Thyroid gland (tissue), 4 donors: ENCODE measurements around the gene STOML2.

Source experiments
- CTCF ChIP-seq, 6 experiments: fragments of 200-600 bp in 3 of 6; fragments of 450-650 bp in 3 of 6; sonication (generic) in 3 of 6; IDR thresholded peaks; one replicate each; pipeline ENCODE4 v1.5.1; 2016 to 2019; ENCODE audit warnings: antibody characterized with exemption in 6 of 6, mild to moderate bottlenecking in 2 of 6, inconsistent platforms in 1 of 6, moderate library complexity in 1 of 6
- POLR2A ChIP-seq, 2 donors: fragments of 450-650 bp; IDR thresholded peaks; one replicate each; pipeline ENCODE4 v1.6.1; 2017; ENCODE audit warnings: antibody characterized with exemption in 2 of 2, mild to moderate bottlenecking in 2 of 2, moderate library complexity in 1 of 2

GRCh38 chr9:35136866-35137265, 33.9 kb upstream of the STOML2 start:
- no peak for TF ChIP-seq POLR2A (IDR thresholded peaks at IDR 0.05)
- no peak for TF ChIP-seq CTCF (IDR thresholded peaks at IDR 0.05)
